ENCODE data around the gene PTPRN2. TPM values are rescaled to one million over a fixed set of nuclear protein-coding genes. Genes with fewer than 3 reads are reported as not detected.
A peak's percentile ranks its signal among the peaks of the same experiment; 100 is the strongest.

Gene PTPRN2
- total and polyA plus RNA-seq, 9 of the 15 experiments (the other 6 are each of a cell fraction or from before 2014, with no cell fraction given) = not detected

DNA sequence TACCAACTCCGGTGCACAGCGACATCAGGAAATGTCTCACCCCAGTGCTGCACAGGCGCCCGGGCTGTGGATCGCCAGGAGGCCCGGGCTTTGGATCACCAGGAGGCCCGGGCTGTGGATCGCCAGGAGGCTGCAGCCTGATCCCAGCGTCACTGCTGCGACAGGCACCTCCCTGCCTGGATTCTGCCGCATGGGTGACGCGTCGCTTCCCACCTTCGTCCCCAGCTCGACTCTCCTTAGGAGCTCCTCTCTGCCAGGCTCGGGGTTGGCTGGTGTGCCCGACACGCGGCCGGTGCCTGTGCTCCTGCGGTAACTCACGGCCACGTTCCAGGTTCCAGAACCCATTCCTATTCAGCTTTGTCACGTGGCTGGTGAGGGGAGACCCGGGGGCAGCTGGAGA is 993.3 kb downstream of the PTPRN2 start:
- no peaks in the 10 kb centered on the region for H3K9me3 ChIP-seq (replicated peaks; ENCODE audit: control insufficient read depth, insufficient read depth, low read depth, low read length)
- H2AFZ ChIP-seq (ENCODE audit: low read depth, low read length) = no peak overlapping the region
- ChIA-PET CTCF (ENCODE audit: low intra/inter-chr PET ratio) (no interaction called here), POLR2A (interaction anchor here (0.5 kb wide), 1 partner anchor 9 kb away, joined by 3 read pairs; no protein-coding TSS in a partner anchor)
- no peak overlapping the region for H3K4me2 ChIP-seq (ENCODE audit: insufficient read depth, low read length)
- no peak overlapping the region for H3K27ac ChIP-seq (ENCODE audit: extremely low read depth, low read depth, low read length)
- no peak for DNase-seq (ENCODE audit: extremely low read depth in 1 of 4, low spot score in 3 of 4)
- no peaks in the 10 kb centered on the region for H3K36me3 ChIP-seq (ENCODE audit: control insufficient read depth, insufficient read depth, low read length)
- WGBS (ENCODE audit: insufficient coverage, low coverage, missing lambda C conversion rate) = under 1% methylated on average over 26 of the region's 26 CpGs
- BruUV-seq (replicated peaks) = no TSS peak
- H3K79me2 ChIP-seq (ENCODE audit: control insufficient read depth, insufficient read depth, low read length) = no peaks in the 10 kb centered on the region
- in situ Hi-C loops (cut with MboI) (no loop called here), intact Hi-C loops (cut with micrococcal nuclease) (no loop called here)
- ATAC-seq = peak; percentile 41; the same call in 2 of the 3 replicates
- peaks cover 0 to 5% of the 10 kb centered on the region in 2 experiments; a peak in 1 of 5 replicates for H3K4me1 ChIP-seq (replicated peaks in 1 of 2; ENCODE audit: control insufficient read depth in 2 of 2, insufficient read depth in 2 of 2, low read length in 2 of 2)
- H3K9ac ChIP-seq (ENCODE audit: insufficient read depth in 1 of 2, low read depth in 2 of 2, low read length in 2 of 2) = 0 out of 4 replicates have a peak overlapping the region, but pooled peaks of 1 of the 2 experiments have one; percentile 13
- no peak overlapping the region for H3K4me3 ChIP-seq
- H3K9me1 ChIP-seq (ENCODE audit: control insufficient read depth, insufficient read depth, low read length) = no peaks in the 10 kb centered on the region
- 0 out of 2 replicates have a peak, but pooled peaks cover 12% of the 10 kb centered on the region for H4K20me1 ChIP-seq (replicated peaks; ENCODE audit: control insufficient read depth, insufficient read depth, low read length)
- TF ChIP-seq CREB1 (IDR thresholded peaks at IDR 0.05) (no peak; the same call in 1 of the 2 replicates), CREB1 (CRISPR knock-in tag; IDR thresholded peaks at IDR 0.05) (peak; percentile 60; the same call in 1 of the 2 replicates), ATF1 (CRISPR knock-in tag; IDR thresholded peaks at IDR 0.05) (no peak), ATF1 (tag; IDR thresholded peaks at IDR 0.05) (peak; percentile 40), PHB (CRISPR knock-in tag; IDR thresholded peaks at IDR 0.05) (no peak), CBX2 (IDR thresholded peaks at IDR 0.05; ENCODE audit: insufficient read depth, low read length, poor library complexity, severe bottlenecking) (no peak), NR3C1 (CRISPR knock-in tag; IDR thresholded peaks at IDR 0.05) (no peak), DACH1 (IDR thresholded peaks at IDR 0.05; ENCODE audit: partially characterized antibody) (no peak), ZNF589 (CRISPR knock-in tag; IDR thresholded peaks at IDR 0.05; ENCODE audit: low read depth) (no peak), SMC3 (conservative IDR thresholded peaks at IDR 0.05; ENCODE audit: insufficient read depth, low read depth, low read length) (no peak), MCM5 (IDR thresholded peaks at IDR 0.05; ENCODE audit: low read depth) (no peak), CREM (IDR thresholded peaks at IDR 0.05; ENCODE audit: low read depth) (peak; percentile 60)
- TF ChIP-seq, protein P1, sequence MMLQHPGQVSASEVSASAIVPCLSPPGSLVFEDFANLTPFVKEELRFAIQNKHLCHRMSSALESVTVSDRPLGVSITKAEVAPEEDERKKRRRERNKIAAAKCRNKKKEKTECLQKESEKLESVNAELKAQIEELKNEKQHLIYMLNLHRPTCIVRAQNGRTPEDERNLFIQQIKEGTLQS (IDR thresholded peaks at IDR 0.05) = no peak
- TF ChIP-seq, protein P1 (CRISPR knock-in tag; conservative IDR thresholded peaks at IDR 0.05) = no peak
- TF ChIP-seq, protein P2, sequence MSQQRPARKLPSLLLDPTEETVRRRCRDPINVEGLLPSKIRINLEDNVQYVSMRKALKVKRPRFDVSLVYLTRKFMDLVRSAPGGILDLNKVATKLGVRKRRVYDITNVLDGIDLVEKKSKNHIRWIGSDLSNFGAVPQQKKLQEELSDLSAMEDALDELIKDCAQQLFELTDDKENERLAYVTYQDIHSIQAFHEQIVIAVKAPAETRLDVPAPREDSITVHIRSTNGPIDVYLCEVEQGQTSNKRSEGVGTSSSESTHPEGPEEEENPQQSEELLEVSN (IDR thresholded peaks at IDR 0.05; ENCODE audit: borderline replicate concordance in 1 of 2, extremely low read depth in 1 of 2, insufficient read depth in 1 of 2, insufficient read length in 1 of 2, low read depth in 1 of 2, low read length in 1 of 2, poor library complexity in 1 of 2, severe bottlenecking in 1 of 2) = peak in 1 of 2 experiments; percentile 16
- peaks cover 60 to 83% of the 10 kb centered on the region in 2 experiments for H3K27me3 ChIP-seq (ENCODE audit: control insufficient read depth in 2 of 2, insufficient read depth in 2 of 2, low read length in 2 of 2)
- FAIRE-seq = no peak
